NB4 (cell line): Measurements from ENCODE around the gene PTGER1.

Experiments used
- DNase-seq: peaks from one replicate; pipeline ENCODE4 v3.0.0; 2010; ENCODE audit warnings: low read depth
- H3K4me3 ChIP-seq: one replicate; pipeline ENCODE4 v1.5.1; 2011; ENCODE audit warnings: mild to moderate bottlenecking, low read depth, low read length, moderate library complexity
- MYC ChIP-seq: IDR thresholded peaks from 2 replicates; pipeline ENCODE4 v1.6.1; 2011; ENCODE audit warnings: low read depth, low read length
- POLR2A ChIP-seq: IDR thresholded peaks from 2 replicates; pipeline ENCODE4 v1.6.1; 2011; ENCODE audit warnings: mild to moderate bottlenecking; ENCODE audit not compliant: insufficient read length; ENCODE audit errors: extremely low read depth
- TF ChIP-seq, protein P1 (sequence below): IDR thresholded peaks from one replicate; pipeline ENCODE4 v1.5.1; 2012; ENCODE audit warnings: low read depth, low read length
- TF ChIP-seq, protein P2 (sequence below): IDR thresholded peaks from 2 replicates; pipeline ENCODE4 v1.6.1; 2011; ENCODE audit warnings: low read depth, low read length

PTGER1 gene

GRCh38 chr19:14449321-14449720 lies 25.8 kb downstream of the PTGER1 start:
- H3K4me3 ChIP-seq, result no peak overlapping the region
- TF ChIP-seq MYC (no peak), POLR2A (no peak)
- TF ChIP-seq, protein P1, sequence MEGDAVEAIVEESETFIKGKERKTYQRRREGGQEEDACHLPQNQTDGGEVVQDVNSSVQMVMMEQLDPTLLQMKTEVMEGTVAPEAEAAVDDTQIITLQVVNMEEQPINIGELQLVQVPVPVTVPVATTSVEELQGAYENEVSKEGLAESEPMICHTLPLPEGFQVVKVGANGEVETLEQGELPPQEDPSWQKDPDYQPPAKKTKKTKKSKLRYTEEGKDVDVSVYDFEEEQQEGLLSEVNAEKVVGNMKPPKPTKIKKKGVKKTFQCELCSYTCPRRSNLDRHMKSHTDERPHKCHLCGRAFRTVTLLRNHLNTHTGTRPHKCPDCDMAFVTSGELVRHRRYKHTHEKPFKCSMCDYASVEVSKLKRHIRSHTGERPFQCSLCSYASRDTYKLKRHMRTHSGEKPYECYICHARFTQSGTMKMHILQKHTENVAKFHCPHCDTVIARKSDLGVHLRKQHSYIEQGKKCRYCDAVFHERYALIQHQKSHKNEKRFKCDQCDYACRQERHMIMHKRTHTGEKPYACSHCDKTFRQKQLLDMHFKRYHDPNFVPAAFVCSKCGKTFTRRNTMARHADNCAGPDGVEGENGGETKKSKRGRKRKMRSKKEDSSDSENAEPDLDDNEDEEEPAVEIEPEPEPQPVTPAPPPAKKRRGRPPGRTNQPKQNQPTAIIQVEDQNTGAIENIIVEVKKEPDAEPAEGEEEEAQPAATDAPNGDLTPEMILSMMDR, result no peak
- TF ChIP-seq, protein P2, sequence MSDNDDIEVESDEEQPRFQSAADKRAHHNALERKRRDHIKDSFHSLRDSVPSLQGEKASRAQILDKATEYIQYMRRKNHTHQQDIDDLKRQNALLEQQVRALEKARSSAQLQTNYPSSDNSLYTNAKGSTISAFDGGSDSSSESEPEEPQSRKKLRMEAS, result no peak
- DNase-seq, result no peak

GRCh38 chr19:14446336-14447036 lies 28.7 kb downstream of the PTGER1 start:
- DNase-seq, result no peak
- H3K4me3 ChIP-seq, result no peak overlapping the region
- no peak for TF ChIP-seq MYC

DNA sequence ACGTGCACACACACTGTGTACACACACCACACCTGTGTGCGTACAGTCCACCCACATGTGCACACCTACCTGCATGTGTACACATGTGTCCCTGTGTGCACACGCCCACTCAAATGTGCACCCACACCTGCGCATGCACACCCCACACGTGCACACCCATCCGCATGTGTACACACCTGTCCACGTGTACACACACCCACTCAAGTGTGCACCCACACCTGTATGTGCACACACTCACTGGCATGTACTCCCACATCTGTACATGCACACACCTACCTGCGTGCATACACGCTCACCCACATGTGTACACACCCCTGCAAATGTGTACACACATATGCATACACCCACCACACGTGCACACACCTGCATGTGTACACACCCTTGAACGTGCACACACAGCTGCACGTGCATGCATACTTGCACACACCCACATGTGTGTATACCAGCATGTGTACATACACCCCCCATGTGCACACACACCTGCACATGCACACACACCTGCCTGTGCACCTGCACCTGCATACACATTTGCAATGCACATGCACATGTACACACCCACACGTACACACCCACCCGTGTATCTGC lies 31.4 kb downstream of the PTGER1 start:
- no peak overlapping the region for H3K4me3 ChIP-seq
- TF ChIP-seq POLR2A (no peak), MYC (no peak)
- TF ChIP-seq, protein P1, result no peak
- TF ChIP-seq, protein P2, result no peak
- DNase-seq, result no peak

GRCh38 chr19:14442891-14443631 lies 32.1 kb downstream of the PTGER1 start:
- no peak overlapping the region for H3K4me3 ChIP-seq
- no peak for TF ChIP-seq MYC
- DNase-seq, result no peak

DNA sequence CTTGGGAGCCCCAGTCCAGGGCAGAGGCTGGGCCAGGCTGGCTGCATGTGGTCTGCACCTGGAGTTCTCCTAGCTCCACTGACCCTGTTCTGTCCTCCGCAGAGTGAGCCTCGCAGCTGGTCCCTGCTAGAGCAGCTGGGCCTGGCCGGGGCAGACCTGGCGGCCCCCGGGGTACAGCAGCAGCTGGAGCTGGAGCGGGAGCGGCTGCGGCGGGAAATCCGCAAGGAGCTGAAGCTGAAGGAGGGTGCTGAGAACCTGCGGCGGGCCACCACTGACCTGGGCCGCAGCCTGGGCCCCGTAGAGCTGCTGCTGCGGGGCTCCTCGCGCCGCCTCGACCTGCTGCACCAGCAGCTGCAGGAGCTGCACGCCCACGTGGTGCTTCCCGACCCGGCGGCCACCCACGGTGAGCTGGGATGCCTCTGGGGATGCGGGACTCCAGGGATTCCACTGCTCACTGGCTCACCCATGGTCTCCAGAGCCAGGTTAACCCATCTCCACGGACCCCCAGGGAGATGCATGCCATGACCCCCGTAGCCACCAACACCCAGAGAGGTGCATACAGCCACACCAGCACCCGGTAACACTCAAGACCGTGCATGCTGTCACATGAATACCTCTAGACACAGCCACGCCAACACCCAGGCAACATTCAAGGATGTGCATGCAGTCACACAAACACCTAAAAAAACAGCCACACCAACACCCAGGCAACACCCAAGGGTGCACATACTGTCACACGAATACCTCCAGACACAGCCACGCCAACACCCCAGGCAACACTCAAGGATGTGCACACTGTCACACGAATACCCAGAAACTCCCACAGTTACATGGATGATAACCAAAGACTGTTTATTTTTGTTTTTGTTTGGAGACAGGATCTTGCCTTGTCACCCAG lies 33.9 kb downstream of the PTGER1 start:
- no peak overlapping the region for H3K4me3 ChIP-seq
- no peak for TF ChIP-seq MYC
- no peak for TF ChIP-seq POLR2A
- TF ChIP-seq, protein P2, result no peak
- TF ChIP-seq, protein P1, result no peak
- DNase-seq, result no peak

DNA sequence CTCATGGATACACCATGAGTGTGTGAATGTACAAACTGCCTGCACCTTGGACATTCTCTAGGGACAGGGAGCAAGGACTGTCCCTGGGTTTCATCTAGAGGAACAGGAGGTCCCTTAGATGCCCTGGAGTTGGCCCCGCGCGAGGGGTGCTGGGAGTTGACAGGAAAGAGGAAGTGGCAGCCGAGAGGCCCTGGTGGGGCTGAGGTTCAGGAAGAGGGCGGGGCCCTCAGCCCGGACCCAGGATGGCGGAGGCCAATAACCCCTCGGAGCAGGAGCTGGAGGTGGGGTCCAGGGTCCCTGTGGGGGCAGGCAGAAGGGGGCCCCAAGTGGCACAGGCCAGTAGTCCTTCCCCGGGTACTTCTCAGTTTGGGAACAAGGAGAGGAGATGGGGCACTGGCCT lies 35.1 kb downstream of the PTGER1 start:
- DNase-seq, result peak; percentile 95
- H3K4me3 ChIP-seq, result peak overlapping the region; percentile 67
- peak; percentile 22; the same call in 1 of the 2 replicates for TF ChIP-seq MYC
- TF ChIP-seq, protein P1, result no peak
- TF ChIP-seq POLR2A, result no peak
- TF ChIP-seq, protein P2, result peak; percentile 33; the same call in 1 of the 2 replicates
